Muscle layer of duodenum (tissue), 2 donors: ENCODE measurements around the gene OXSM.

Source experiments
- H3K27ac ChIP-seq: one replicate; pipeline ENCODE4 v1.7.0; 2013; ENCODE audit warnings: mild to moderate bottlenecking, low read length
- H3K27me3 ChIP-seq: one replicate; pipeline ENCODE4 v1.7.0; 2013; ENCODE audit warnings: low read depth, mild to moderate bottlenecking, control low read depth, low read length
- H3K36me3 ChIP-seq, 2 donors: one replicate each; pipeline ENCODE4 v1.7.0; 2013; ENCODE audit warnings: low read length in 2 of 2, control low read depth in 1 of 2, mild to moderate bottlenecking in 1 of 2; ENCODE audit not compliant: insufficient read depth in 2 of 2, control insufficient read depth in 1 of 2
- H3K4me1 ChIP-seq, 2 donors: one replicate each; pipeline ENCODE4 v1.7.0; 2013; ENCODE audit warnings: low read length in 2 of 2, mild to moderate bottlenecking in 2 of 2, control low read depth in 1 of 2, moderate library complexity in 1 of 2; ENCODE audit not compliant: insufficient read depth in 2 of 2, control insufficient read depth in 1 of 2
- H3K4me3 ChIP-seq, 2 donors: one replicate each; pipeline ENCODE4 v1.7.0; 2013; ENCODE audit warnings: low read length in 2 of 2, low read depth in 1 of 2, mild to moderate bottlenecking in 1 of 2
- H3K9me3 ChIP-seq, 2 donors: one replicate each; pipeline ENCODE4 v1.7.0; 2013; ENCODE audit warnings: low read length in 2 of 2, control low read depth in 1 of 2, mild to moderate bottlenecking in 1 of 2; ENCODE audit not compliant: control insufficient read depth in 1 of 2
- donor health status: healthy.

OXSM gene

DNA sequence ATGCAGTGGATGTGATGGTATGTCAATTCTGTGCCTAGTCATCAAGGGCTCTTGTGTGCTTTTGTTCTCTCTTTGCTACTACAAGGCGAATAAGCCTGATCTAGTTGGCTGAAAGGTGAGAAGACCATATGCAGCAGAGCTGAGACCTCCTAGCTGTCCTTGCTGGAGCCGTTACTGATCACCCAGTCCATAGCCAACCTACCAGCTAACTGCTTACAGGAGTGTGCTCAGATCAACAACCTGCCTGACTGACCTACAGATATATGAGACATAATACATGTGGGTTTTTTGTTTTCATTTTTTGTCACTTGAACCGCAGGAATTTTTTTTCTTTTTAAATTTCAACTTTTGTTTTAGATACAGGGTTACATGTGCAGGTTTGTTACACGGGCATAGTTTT lies 22.8 kb downstream of the OXSM start:
- no peaks in the 10 kb centered on the region for H3K4me1 ChIP-seq
- H3K9me3 ChIP-seq = no peaks in the 10 kb centered on the region
- H3K27ac ChIP-seq = no peak overlapping the region
- no peaks in the 10 kb centered on the region for H3K36me3 ChIP-seq
- H3K27me3 ChIP-seq = no peaks in the 10 kb centered on the region
- H3K4me3 ChIP-seq = no peak overlapping the region

DNA sequence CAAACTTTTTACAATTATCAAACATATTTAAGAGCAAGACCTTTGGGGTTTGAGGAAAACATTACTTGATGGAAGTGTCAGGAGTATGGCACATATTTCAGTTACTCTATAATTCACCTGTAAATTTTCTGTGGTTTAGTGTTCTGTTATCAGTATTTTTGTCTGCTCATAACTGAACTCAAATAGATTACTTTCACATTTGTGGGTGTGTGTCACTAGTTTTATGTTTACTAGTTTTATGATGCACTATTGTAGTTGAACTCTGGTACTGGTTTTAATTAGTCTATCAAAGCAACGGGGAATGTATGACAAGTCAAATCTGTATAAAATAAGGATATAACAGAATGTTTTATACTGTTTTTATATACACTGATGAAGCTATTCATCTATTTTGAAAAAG lies 27.2 kb downstream of the OXSM start:
- Histone ChIP-seq H3K36me3 (no peaks in the 10 kb centered on the region), H3K27me3 (no peaks in the 10 kb centered on the region), H3K4me1 (no peaks in the 10 kb centered on the region), H3K27ac (no peak overlapping the region), H3K4me3 (no peak overlapping the region), H3K9me3 (no peaks in the 10 kb centered on the region)

DNA sequence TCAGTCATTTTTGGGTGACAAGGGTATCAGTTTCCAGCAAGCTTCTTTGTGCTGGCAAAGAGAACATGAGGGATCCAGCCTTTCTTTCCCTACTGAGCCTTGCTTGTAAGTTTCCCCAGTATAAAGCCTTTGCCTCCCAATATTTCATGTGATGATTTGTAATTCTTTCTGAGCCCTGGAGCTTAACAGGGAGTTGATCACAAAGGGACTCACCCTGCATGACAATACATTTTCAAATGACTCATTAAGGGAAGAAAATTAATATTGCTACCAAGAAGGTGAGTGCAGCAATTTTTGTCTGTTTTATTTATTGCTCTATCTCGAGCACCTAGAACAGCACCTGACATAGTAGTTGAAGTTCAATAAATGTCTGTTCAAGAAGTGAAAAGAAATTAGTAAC lies 27.7 kb downstream of the OXSM start:
- Histone ChIP-seq H3K27me3 (no peaks in the 10 kb centered on the region), H3K4me1 (no peaks in the 10 kb centered on the region), H3K36me3 (no peaks in the 10 kb centered on the region), H3K27ac (no peak overlapping the region), H3K9me3 (no peaks in the 10 kb centered on the region), H3K4me3 (no peak overlapping the region)

DNA sequence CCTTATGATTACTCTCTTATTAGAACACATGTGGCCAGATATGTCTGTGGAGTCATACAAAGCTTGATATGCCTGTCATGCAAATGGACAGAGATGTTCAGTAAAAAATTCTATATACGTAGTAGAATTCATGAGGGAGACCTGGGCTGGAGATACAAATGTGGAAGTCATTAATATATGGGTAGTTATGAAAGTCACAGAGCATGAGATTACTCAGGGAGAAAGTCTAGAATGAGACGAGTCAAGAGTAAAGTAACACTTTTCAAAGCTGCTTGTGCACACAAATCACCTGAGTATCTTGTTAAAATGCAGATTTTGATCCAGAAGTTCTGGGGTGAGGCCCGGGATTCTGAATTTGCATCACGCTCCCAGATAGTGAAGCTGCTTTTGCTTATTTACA lies 28.4 kb downstream of the OXSM start:
- Histone ChIP-seq H3K36me3 (no peaks in the 10 kb centered on the region), H3K27ac (no peak overlapping the region), H3K4me1 (no peaks in the 10 kb centered on the region)

DNA sequence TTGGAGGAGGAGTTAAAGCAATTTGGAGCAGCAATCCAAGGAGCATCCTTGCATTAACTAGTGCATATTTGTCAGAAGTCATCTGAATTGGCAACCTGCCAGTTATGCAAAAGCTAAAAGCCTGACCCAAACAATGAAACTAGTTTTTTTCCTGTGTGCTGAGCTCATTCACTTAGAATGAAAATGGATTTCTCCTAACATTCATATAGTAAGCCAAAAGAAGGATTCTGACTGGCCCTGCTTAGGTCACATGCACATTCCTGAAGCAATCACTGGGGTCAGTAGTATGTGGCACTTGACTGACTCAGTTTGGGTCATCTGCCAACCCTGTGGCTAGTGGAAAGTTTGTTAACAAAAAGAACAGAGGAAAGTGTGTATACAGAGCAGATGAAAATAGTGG lies 30.5 kb downstream of the OXSM start:
- no peaks in the 10 kb centered on the region for H3K36me3 ChIP-seq
- no peaks in the 10 kb centered on the region for H3K4me1 ChIP-seq
- H3K9me3 ChIP-seq = no peaks in the 10 kb centered on the region
- no peak overlapping the region for H3K27ac ChIP-seq
- no peak overlapping the region for H3K4me3 ChIP-seq
- H3K27me3 ChIP-seq = no peaks in the 10 kb centered on the region

More for the DNA sequence above, 28.4 kb downstream of the OXSM start:
- no peak overlapping the region for H3K4me3 ChIP-seq
- no peaks in the 10 kb centered on the region for H3K9me3 ChIP-seq
- H3K27me3 ChIP-seq = no peaks in the 10 kb centered on the region

DNA sequence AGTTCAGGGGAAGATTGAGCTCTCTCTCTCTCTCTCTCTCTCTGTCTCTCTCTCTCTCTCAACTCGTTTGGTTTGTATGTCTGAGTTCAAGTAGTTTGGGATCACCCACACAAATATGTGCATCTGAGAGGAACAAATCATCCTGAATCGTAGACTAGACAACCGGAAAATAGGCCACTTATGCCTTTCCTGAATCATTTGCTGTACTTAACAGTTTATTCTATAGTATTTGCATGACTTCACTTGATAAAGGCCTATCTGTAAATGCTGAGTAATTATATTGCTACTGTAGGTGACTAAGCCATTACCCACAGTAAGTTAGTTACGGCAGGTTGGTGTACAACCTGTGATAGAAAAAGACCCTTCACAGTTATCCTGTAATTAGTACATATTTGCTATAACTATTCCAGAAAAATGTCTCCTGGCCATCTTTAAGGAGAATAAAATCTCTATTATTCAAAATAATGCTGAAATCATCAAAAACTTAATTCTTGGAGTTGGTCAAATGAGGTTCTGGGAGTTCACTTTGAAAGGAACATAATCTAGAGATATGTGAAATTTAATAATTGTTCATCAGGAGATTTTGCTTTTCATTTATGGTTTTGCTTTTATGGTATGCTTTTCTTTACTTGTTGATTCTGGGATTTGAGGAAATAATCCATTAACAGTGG lies 31.1 kb downstream of the OXSM start:
- Histone ChIP-seq H3K36me3 (no peaks in the 10 kb centered on the region), H3K4me1 (no peaks in the 10 kb centered on the region), H3K9me3 (no peaks in the 10 kb centered on the region), H3K4me3 (no peak overlapping the region), H3K27me3 (no peaks in the 10 kb centered on the region), H3K27ac (no peak overlapping the region)

DNA sequence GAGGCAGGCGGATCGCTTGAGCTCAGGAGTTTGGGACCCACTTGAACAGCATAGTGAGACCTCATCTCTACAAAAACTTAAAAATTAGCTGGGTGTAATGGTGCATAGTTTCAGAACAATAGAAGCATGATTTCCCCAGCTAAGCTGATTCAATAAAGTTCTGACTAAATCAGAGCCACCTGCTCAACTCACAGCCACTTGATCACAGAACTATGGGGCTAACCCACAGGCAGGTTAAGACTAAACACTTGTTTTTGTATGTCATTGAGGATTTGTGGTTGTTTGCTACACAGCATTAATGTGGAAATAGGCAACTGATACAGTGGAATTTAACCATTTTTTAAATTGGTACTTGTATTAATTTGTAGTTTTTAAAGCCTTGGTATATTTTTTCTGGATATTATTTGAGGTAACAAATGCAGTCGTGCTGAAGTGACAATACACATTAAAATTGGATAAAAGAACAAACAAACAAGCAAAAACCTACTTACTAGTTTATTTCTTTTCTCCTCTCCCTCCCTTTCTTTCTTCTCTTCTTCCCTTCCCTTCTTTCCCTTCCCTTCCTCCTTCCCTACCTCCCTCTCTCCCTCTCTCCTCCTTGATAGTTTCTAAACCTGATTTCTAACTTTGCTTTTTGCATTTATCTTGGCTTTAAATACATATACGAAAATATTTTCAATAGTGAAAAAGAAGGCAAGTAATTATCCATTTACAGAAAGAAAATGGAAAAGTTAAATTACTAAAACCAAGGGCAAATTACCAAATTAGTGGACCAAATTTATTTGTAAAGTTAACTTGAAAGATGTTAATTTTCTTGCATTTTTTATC lies 32.1 kb downstream of the OXSM start:
- no peak overlapping the region for H3K4me3 ChIP-seq
- no peaks in the 10 kb centered on the region for H3K36me3 ChIP-seq
- no peaks in the 10 kb centered on the region for H3K9me3 ChIP-seq
- no peaks in the 10 kb centered on the region for H3K4me1 ChIP-seq
- no peaks in the 10 kb centered on the region for H3K27me3 ChIP-seq
- no peak overlapping the region for H3K27ac ChIP-seq

DNA sequence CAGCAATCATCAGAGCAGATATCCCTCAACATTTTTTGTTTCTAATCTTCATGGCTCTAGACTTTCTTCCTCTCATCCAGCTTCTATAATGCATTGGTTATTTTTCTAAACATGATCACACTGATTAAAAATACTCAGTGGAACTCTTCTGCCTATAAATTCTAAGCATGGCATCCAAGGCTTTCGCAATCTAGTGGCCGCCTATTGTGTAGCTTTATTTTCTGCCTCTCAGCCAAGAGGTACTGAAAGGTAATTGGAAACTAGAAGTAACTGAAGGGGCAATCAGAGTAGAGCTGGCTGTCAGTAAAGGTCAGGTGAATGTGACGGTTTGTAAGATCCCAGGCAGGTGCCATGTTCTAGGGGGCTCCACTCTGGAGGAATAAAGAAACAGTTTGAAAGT lies 33.4 kb downstream of the OXSM start:
- Histone ChIP-seq H3K4me1 (no peaks in the 10 kb centered on the region), H3K27ac (no peak overlapping the region), H3K4me3 (no peak overlapping the region)

DNA sequence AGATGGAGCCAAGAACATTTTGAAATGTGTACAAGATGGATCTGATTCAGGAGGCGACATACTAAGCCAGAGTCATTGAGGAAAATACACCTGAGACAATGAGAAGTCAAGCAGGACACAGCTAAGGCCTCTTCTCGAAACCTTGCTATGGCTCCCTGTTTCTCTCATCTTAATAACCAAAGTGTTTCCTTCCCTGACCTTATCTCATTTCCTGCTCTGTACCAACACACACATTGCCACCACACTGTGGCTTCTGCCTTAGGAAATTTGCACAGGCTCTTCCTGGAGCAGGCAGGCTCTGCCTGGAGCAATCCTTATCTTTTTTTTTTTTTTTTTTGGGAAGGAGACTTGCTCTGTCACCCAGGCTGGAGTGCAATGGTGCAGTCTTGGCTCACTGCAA lies 36.6 kb downstream of the OXSM start:
- Histone ChIP-seq H3K4me1 (no peaks in the 10 kb centered on the region), H3K27me3 (no peaks in the 10 kb centered on the region), H3K4me3 (no peak overlapping the region), H3K9me3 (no peaks in the 10 kb centered on the region), H3K27ac (no peak overlapping the region), H3K36me3 (no peaks in the 10 kb centered on the region)

More for the DNA sequence above, 33.4 kb downstream of the OXSM start:
- H3K36me3 ChIP-seq = no peaks in the 10 kb centered on the region
- no peaks in the 10 kb centered on the region for H3K27me3 ChIP-seq
- H3K9me3 ChIP-seq = no peaks in the 10 kb centered on the region

DNA sequence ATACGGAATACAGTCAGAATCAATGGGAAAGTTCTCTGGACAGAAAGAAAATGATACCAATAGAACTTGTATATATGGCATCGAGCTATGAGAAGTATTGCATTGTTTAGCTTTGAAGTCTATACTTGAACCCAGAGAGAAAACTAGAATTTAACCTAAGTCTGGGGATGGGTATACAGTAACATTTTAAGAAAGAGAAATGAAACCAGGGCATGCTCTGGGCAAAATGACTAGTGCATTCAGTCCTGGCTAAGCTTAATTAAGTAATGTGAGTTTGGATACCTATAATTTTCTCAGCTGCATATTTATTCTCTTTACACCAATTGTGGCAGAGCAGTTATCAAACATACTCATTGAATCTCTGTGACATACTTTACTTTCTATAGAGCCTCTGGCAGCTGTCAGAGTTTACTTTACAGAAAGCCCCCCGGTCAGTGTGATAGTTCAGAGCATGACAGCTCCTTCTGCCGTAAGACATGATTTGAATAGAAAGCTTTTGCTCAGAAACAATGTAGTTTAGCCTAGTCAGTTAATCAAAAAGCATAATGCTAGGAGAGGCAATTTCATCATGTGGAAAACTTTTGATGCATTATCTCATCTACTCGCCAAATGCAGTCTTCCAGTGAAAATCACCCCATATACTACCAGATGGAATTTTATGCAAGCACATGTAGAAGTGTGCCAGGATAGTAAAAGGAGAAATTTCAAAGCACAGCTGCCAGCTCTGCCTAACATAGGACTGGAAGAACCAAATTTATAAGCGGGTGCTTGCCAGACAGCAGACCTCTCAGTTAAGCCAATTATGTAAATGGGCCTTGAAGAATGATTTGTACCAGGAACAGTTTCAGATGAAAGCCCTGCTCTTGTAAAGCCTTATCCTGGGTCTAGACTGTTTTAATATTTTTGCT lies 40.7 kb downstream of the OXSM start:
- Histone ChIP-seq H3K4me3 (no peak overlapping the region), H3K9me3 (no peaks in the 10 kb centered on the region), H3K27me3 (no peaks in the 10 kb centered on the region), H3K36me3 (no peaks in the 10 kb centered on the region), H3K4me1 (no peaks in the 10 kb centered on the region), H3K27ac (no peak overlapping the region)

DNA sequence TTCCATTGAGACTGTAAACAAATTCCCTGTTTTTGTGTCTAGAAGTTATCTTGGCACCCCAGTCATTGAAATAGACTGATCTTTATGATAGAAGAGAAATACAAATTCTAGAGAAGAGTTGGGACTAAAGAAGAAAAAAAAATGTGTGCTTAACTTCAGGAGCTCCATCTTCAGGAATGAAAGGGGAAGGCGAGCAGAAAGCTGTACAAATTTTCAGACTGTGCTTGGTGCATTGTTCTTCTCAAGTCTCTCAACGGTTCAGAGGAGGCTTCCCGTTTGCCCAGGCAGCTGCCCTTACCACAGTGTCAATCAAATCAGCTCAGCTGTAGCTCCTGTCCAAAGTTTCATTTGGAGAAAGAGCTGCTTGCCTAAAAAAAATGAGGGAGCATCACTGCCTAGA lies 41.7 kb downstream of the OXSM start:
- H3K9me3 ChIP-seq = no peaks in the 10 kb centered on the region
- H3K4me3 ChIP-seq = no peak overlapping the region
- no peaks in the 10 kb centered on the region for H3K4me1 ChIP-seq
- H3K27me3 ChIP-seq = no peaks in the 10 kb centered on the region
- no peak overlapping the region for H3K27ac ChIP-seq
- H3K36me3 ChIP-seq = no peaks in the 10 kb centered on the region
